ENCODE data around the gene NSRP1. TPM values are rescaled to one million over a fixed set of nuclear protein-coding genes. Genes with fewer than 3 reads are reported as not detected.
A peak's percentile ranks its signal among the peaks of the same experiment; 100 is the strongest.

The NSRP1 gene
- total RNA-seq, 2 donors from 2014 or later = 19.2 to 22.7 TPM

- TF ChIP-seq POLR2A (IDR thresholded peaks at IDR 0.05) = no peak
- H3K27me3 ChIP-seq = no peaks in the 10 kb centered on the region
- peaks cover 6% of the 10 kb centered on the region for H3K4me1 ChIP-seq
- no peak overlapping the region for H3K4me3 ChIP-seq
- ATAC-seq = no peak
- WGBS, 2 donors = 33 to 53% methylated on average over 6 of the region's 6 CpGs
- DNase-seq = no peak
- intact Hi-C loops (cut with DNase I) = no loop called here
- H3K27ac ChIP-seq = no peak overlapping the region
- no peaks in the 10 kb centered on the region for H3K9me3 ChIP-seq
- H3K36me3 ChIP-seq (replicated peaks in 1 of 2; ENCODE audit: insufficient read depth in 1 of 2, low read depth in 2 of 2) = no peaks in the 10 kb centered on the region
These were observed 24.8 kb upstream of the NSRP1 start for GRCh38 chr17:30091771-30092170.

GRCh38 chr17:30092886-30093285, 23.7 kb upstream of the NSRP1 start:
- Histone ChIP-seq H3K36me3 (replicated peaks in 1 of 2; ENCODE audit: insufficient read depth in 1 of 2, low read depth in 2 of 2) (no peaks in the 10 kb centered on the region), H3K9me3 (no peaks in the 10 kb centered on the region), H3K4me3 (no peak overlapping the region), H3K4me1 (peaks cover 6% of the 10 kb centered on the region), H3K27ac (no peak overlapping the region), H3K27me3 (no peaks in the 10 kb centered on the region)
- ATAC-seq (no peak), DNase-seq (no peak)
- no peak for TF ChIP-seq CTCF (IDR thresholded peaks at IDR 0.05)
- TF ChIP-seq POLR2A (IDR thresholded peaks at IDR 0.05) = no peak
- intact Hi-C loops (cut with DNase I) = no loop called here

- Histone ChIP-seq H3K27me3 (no peaks in the 10 kb centered on the region), H3K9me3 (no peaks in the 10 kb centered on the region), H3K4me1 (peaks cover 6% of the 10 kb centered on the region), H3K4me3 (no peak overlapping the region), H3K36me3 (replicated peaks in 1 of 2; ENCODE audit: insufficient read depth in 1 of 2, low read depth in 2 of 2) (no peaks in the 10 kb centered on the region), H3K27ac (no peak overlapping the region)
- ATAC-seq = peak; percentile 53
- TF ChIP-seq CTCF (IDR thresholded peaks at IDR 0.05) (peak; percentile 74 to 93 (median 80)), POLR2A (IDR thresholded peaks at IDR 0.05) (no peak)
- WGBS, 2 donors = 11 to 16% methylated on average over 12 of the region's 12 CpGs
- intact Hi-C loops (cut with DNase I) = no loop called here
- DNase-seq = peak; percentile 37 to 53 (median 42)
These were observed 23.0 kb upstream of the NSRP1 start for GRCh38 chr17:30093463-30094147.

GRCh38 chr17:30095507-30096244, 20.9 kb upstream of the NSRP1 start:
- Histone ChIP-seq H3K27me3 (no peaks in the 10 kb centered on the region), H3K4me1 (peaks cover 6% of the 10 kb centered on the region), H3K27ac (no peak overlapping the region), H3K9me3 (no peaks in the 10 kb centered on the region), H3K36me3 (replicated peaks in 1 of 2; ENCODE audit: insufficient read depth in 1 of 2, low read depth in 2 of 2) (no peaks in the 10 kb centered on the region), H3K4me3 (no peak overlapping the region)
- no peak for TF ChIP-seq POLR2A (IDR thresholded peaks at IDR 0.05)
- peak in 6 of 7 experiments; percentile 15 to 38 (median 30) for TF ChIP-seq CTCF (IDR thresholded peaks at IDR 0.05)
- WGBS, 2 donors = 46 to 56% methylated on average over 4 of the region's 4 CpGs
- peak in 1 of 4 donors; percentile 23 for DNase-seq
- no peak for ATAC-seq
- intact Hi-C loops (cut with DNase I) = no loop called here

- H3K27me3 ChIP-seq = no peaks in the 10 kb centered on the region
- H3K9me3 ChIP-seq = no peaks in the 10 kb centered on the region
- no peak for ATAC-seq
- intact Hi-C loops (cut with DNase I) = loop anchor here (10.0 kb wide), 1 partner anchor 233 kb away; the partner anchor contains the start of gene TMIGD1
- DNase-seq = no peak
- TF ChIP-seq POLR2A (IDR thresholded peaks at IDR 0.05) (no peak), CTCF (IDR thresholded peaks at IDR 0.05) (no peak)
- WGBS, 2 donors = 34 to 48% methylated on average over 4 of the region's 4 CpGs
- no peaks in the 10 kb centered on the region for H3K36me3 ChIP-seq (replicated peaks in 1 of 2; ENCODE audit: insufficient read depth in 1 of 2, low read depth in 2 of 2)
- no peaks in the 10 kb centered on the region for H3K4me1 ChIP-seq
- no peak overlapping the region for H3K4me3 ChIP-seq
- no peak overlapping the region for H3K27ac ChIP-seq
These were observed 14.8 kb upstream of the NSRP1 start for GRCh38 chr17:30101686-30102390.
